ENCODE results near the gene ITIH3. TPM values are rescaled to one million over a fixed set of nuclear protein-coding genes. Genes with fewer than 3 reads are reported as not detected.

ITIH3 gene
- total RNA-seq, 1 experiment from 2014 or later = not detected

- H3K27me3 ChIP-seq (ENCODE audit: insufficient read depth, low read length) = no peaks in the 10 kb centered on the region
- Mint-ChIP-seq H3K4me1 (peaks cover 12 to 14% of the 10 kb centered on the region in 2 experiments), H3K4me3 (no peak overlapping the region), H3K27me3 (ENCODE audit: low read depth) (peaks cover 2% of the 10 kb centered on the region; the same call in 1 of the 2 replicates), H3K36me3 (ENCODE audit: insufficient read depth in 1 of 3, low read depth in 3 of 3) (no peaks in the 10 kb centered on the region; a peak in 1 of 7 replicates), H3K9me3 (no peaks in the 10 kb centered on the region), H3K27ac (no peak overlapping the region; a peak in 1 of 7 replicates)
- H3K9me3 ChIP-seq (ENCODE audit: control insufficient read depth, low read depth, low read length) = no peaks in the 10 kb centered on the region
- no peak overlapping the region for H3K27ac ChIP-seq (ENCODE audit: insufficient read length, low read depth, low read length)
- H3K79me2 ChIP-seq (ENCODE audit: insufficient read depth, low read length) = no peaks in the 10 kb centered on the region
- TF ChIP-seq CTCF (conservative IDR thresholded peaks at IDR 0.05) = no peak
- no peak overlapping the region for H4K8ac ChIP-seq (replicated peaks; ENCODE audit: insufficient read length, low read depth, low read length)
- no peak for DNase-seq
- no peak overlapping the region for H2AK5ac ChIP-seq (ENCODE audit: insufficient read length, low read length)
- no peak overlapping the region for H3K18ac ChIP-seq (ENCODE audit: insufficient read length, low read depth, low read length)
- H3K79me1 ChIP-seq (ENCODE audit: insufficient read depth, low read depth, low read length, poor library complexity, severe bottlenecking) = no peaks in the 10 kb centered on the region
- no peak overlapping the region for H2BK15ac ChIP-seq (ENCODE audit: low read depth, low read length)
- no peaks in the 10 kb centered on the region for H4K20me1 ChIP-seq (ENCODE audit: control insufficient read depth, insufficient read depth, insufficient read length)
- H3K9ac ChIP-seq (ENCODE audit: extremely low read depth, insufficient read length, low read length) = no peak overlapping the region
- no peak overlapping the region for H3K4me2 ChIP-seq (ENCODE audit: insufficient read depth, insufficient read length, low read length)
- H2BK20ac ChIP-seq (ENCODE audit: low read depth, low read length, poor library complexity, severe bottlenecking) = no peak overlapping the region
- H4K5ac ChIP-seq (ENCODE audit: insufficient read length, low read depth, low read length) = no peak overlapping the region
- H3K4ac ChIP-seq (ENCODE audit: low read depth, low read length) = no peak overlapping the region
- H3K4me1 ChIP-seq (ENCODE audit: insufficient read depth, low read length) = 0 out of 2 replicates have a peak, but pooled peaks cover 4% of the 10 kb centered on the region
- H3K14ac ChIP-seq (ENCODE audit: insufficient read depth, low read length) = no peak overlapping the region; the same call in 1 of the 2 replicates
- no peak overlapping the region for H2BK120ac ChIP-seq (ENCODE audit: low read depth, low read length, poor library complexity, severe bottlenecking)
- H3K23ac ChIP-seq (ENCODE audit: insufficient read length, low read depth, low read length) = no peak overlapping the region
- no CpG with 5 or more reads among the region's 7 CpGs for WGBS (ENCODE audit: extremely low coverage, insufficient read length, low lambda C conversion rate)
- H4K91ac ChIP-seq (ENCODE audit: insufficient read length, low read depth, low read length) = no peak overlapping the region
- no peak overlapping the region for H3K56ac ChIP-seq (ENCODE audit: insufficient read length, low read depth, low read length)
- H2AFZ ChIP-seq (ENCODE audit: low read length) = no peak overlapping the region
- H3K23me2 ChIP-seq (ENCODE audit: insufficient read length, low read depth, low read length, poor library complexity, severe bottlenecking) = no peaks in the 10 kb centered on the region
- H2BK12ac ChIP-seq (ENCODE audit: insufficient read length, low read depth, low read length) = no peak overlapping the region
- no peak overlapping the region for H2BK5ac ChIP-seq (ENCODE audit: insufficient read length, low read length)
- no peak overlapping the region for H3T11ph ChIP-seq (ENCODE audit: low read length)
These were observed 23.3 kb downstream of the ITIH3 start for GRCh38 chr3:52817860-52818259.

Measured in H9 (cell line).